ENCODE results near the gene ELP6.
"Not testable (repeated sequence)": the region's sequence is repeated elsewhere in the genome, so short reads cannot be mapped to it uniquely, and the experiment has no call there.

Gene ELP6

GRCh38 chr3:47495111-47495510 lies 18.4 kb downstream of the ELP6 start:
- TF ChIP-seq, protein P1, sequence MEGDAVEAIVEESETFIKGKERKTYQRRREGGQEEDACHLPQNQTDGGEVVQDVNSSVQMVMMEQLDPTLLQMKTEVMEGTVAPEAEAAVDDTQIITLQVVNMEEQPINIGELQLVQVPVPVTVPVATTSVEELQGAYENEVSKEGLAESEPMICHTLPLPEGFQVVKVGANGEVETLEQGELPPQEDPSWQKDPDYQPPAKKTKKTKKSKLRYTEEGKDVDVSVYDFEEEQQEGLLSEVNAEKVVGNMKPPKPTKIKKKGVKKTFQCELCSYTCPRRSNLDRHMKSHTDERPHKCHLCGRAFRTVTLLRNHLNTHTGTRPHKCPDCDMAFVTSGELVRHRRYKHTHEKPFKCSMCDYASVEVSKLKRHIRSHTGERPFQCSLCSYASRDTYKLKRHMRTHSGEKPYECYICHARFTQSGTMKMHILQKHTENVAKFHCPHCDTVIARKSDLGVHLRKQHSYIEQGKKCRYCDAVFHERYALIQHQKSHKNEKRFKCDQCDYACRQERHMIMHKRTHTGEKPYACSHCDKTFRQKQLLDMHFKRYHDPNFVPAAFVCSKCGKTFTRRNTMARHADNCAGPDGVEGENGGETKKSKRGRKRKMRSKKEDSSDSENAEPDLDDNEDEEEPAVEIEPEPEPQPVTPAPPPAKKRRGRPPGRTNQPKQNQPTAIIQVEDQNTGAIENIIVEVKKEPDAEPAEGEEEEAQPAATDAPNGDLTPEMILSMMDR (IDR thresholded peaks at IDR 0.05; ENCODE audit: insufficient read depth, low read depth, low read length, missing control alignments) = no peak

DNA sequence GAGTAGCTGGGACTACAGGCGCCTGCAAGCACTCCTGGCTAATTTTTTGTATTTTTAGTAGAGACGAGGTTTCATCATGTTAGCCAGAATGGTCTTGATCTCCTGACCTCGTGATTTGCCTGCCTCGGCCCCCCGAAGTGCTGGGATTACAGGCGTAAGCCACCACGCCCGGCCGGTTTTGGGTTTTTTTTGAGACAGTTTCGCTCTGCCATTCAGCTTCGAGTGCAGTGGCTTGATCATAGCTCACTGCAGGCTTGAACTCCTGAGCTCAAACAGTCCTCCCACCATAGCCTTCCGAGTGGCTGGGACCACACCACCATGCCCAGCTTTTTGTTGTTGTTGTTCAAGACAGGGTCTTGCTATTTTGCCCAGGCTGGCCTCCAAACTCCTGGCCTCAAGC lies 21.7 kb downstream of the ELP6 start:
- H3K4me3 ChIP-seq (ENCODE audit: low read length) = no peak overlapping the region
- TF ChIP-seq, protein P1 (IDR thresholded peaks at IDR 0.05; ENCODE audit: insufficient read depth, low read depth, low read length, missing control alignments) = no peak

More at GRCh38 chr3:47495111-47495510, 18.4 kb downstream of the ELP6 start:
- no peak overlapping the region for H3K4me3 ChIP-seq (ENCODE audit: low read length)
- no peak for DNase-seq (ENCODE audit: low read depth)

DNA sequence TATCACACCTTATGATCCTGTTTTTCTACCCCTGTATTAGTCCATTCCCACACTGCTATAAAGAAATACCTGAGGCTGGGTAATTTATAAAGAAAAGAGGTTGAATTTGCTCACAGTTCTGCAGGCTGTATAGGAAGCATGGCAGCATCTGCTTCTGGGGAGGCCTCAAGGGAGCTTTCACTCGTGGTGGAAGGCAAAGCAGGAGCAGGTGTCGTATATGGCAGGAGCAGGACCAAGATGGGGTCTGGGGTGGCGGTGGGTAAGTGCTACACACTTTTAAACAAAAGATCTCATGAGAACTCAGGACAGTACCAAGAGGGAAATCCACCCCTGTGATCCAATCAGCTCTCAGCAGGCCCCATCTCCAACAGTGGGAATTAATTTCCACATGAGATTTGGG lies 22.3 kb downstream of the ELP6 start:
- DNase-seq (ENCODE audit: low read depth) = no peak
- TF ChIP-seq, protein P1 (IDR thresholded peaks at IDR 0.05; ENCODE audit: insufficient read depth, low read depth, low read length, missing control alignments) = no peak
- no peak overlapping the region for H3K4me3 ChIP-seq (ENCODE audit: low read length)

More for the DNA sequence above, 21.7 kb downstream of the ELP6 start:
- no peak for DNase-seq (ENCODE audit: low read depth)

GRCh38 chr3:47487265-47487664 lies 26.2 kb downstream of the ELP6 start:
- no peak for DNase-seq (ENCODE audit: low read depth)
- H3K4me3 ChIP-seq (ENCODE audit: low read length) = no peak overlapping the region

DNA sequence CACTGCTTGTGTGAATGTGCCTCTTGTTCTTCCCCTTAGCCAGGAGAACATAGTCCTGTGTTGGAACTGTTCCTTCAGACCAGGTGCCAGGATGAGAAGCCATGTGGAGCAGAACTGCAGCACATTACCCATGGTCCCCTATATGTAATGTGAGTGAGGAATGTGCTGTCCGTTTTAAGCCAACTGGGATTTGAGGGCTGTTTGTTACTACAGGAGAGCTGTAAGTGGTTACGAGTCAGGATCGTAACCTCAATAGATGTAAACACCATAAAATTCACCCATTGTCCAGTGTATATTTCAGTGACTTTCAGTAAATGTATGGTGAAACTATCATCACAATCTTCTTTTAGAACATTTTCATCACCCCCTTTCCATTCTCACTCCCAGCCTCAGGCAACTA lies 27.7 kb downstream of the ELP6 start:
- no peak overlapping the region for H3K4me3 ChIP-seq (ENCODE audit: low read length)
- TF ChIP-seq, protein P1 (IDR thresholded peaks at IDR 0.05; ENCODE audit: insufficient read depth, low read depth, low read length, missing control alignments) = no peak
- DNase-seq (ENCODE audit: low read depth) = no peak

More at GRCh38 chr3:47487265-47487664, 26.2 kb downstream of the ELP6 start:
- TF ChIP-seq, protein P1 (IDR thresholded peaks at IDR 0.05; ENCODE audit: insufficient read depth, low read depth, low read length, missing control alignments) = no peak

GRCh38 chr3:47482366-47482765 lies 31.1 kb downstream of the ELP6 start:
- TF ChIP-seq, protein P1 (IDR thresholded peaks at IDR 0.05; ENCODE audit: insufficient read depth, low read depth, low read length, missing control alignments) = no peak
- no peak overlapping the region for H3K4me3 ChIP-seq (ENCODE audit: low read length)
- no peak for DNase-seq (ENCODE audit: low read depth)

- not testable (repeated sequence) for DNase-seq (ENCODE audit: low read depth); H3K4me3 ChIP-seq (ENCODE audit: low read length)
Measured at GRCh38 chr3:47481763-47482162, 31.7 kb downstream of the ELP6 start.

DNA sequence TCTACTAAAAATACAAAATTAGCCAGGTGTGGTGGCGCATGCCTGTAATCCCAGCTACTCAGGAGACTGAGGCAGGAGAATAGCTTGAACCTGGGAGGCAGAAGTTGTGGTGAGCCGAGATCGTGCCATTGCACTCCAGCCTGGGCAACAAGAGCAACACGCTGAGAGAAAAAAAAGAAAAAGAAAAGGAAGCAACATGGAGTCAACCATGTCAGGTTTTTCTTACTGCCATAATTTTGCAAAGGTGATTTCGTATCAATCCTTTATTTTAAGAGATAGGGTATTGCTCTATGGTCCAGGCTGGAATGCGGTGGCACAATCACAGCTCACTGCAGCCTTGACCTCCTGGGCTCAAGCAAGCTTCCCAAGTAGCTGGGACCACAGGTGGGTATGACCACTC lies 33.2 kb downstream of the ELP6 start:
- DNase-seq (ENCODE audit: low read depth); H3K4me3 ChIP-seq (ENCODE audit: low read length): not testable (repeated sequence)

Data from epithelial cell of esophagus (primary cell).